Coronary artery (tissue), 2 donors: Measurements from ENCODE around the gene CLGN.

Source experiments
- DNase-seq: peaks from one replicate; pipeline ENCODE4 v3.0.0-alpha.2; 2017; ENCODE audit warnings: low spot score
- H3K27ac ChIP-seq, 2 donors: fragments of 200-600 bp; sonication (generic); one replicate each; pipeline ENCODE4 v1.5.1; 2016 to 2019
- H3K4me3 ChIP-seq: fragments of 200-600 bp; sonication (generic); 2 replicates; pipeline ENCODE4 v1.5.1; 2016; ENCODE audit warnings: mild to moderate bottlenecking, moderate library complexity
- TF ChIP-seq, protein P1 (sequence below): fragments of 200-600 bp; sonication (generic); IDR thresholded peaks from one replicate; pipeline ENCODE4 v1.5.1; 2019; ENCODE audit warnings: antibody characterized with exemption

The CLGN gene

DNA sequence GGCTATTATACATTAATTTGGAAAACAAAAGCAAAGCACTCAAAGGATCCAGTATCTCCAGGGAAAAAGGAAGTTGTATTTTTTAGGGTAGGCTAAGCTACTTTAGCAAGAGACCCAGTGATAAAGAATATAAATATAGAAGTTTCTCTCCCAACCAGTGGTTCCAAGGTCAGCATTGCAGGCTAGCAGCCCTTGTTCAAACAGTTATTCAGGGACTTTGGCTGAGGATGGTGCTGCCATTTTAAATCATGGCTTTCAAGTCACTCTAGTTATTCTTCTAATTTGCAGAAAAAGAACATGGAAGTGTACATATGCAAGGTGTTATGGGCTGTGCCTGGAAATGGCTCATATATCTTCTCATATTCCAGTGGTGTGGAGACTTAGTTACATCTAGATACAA is 44.7 kb downstream of the CLGN start:
- TF ChIP-seq, protein P1, sequence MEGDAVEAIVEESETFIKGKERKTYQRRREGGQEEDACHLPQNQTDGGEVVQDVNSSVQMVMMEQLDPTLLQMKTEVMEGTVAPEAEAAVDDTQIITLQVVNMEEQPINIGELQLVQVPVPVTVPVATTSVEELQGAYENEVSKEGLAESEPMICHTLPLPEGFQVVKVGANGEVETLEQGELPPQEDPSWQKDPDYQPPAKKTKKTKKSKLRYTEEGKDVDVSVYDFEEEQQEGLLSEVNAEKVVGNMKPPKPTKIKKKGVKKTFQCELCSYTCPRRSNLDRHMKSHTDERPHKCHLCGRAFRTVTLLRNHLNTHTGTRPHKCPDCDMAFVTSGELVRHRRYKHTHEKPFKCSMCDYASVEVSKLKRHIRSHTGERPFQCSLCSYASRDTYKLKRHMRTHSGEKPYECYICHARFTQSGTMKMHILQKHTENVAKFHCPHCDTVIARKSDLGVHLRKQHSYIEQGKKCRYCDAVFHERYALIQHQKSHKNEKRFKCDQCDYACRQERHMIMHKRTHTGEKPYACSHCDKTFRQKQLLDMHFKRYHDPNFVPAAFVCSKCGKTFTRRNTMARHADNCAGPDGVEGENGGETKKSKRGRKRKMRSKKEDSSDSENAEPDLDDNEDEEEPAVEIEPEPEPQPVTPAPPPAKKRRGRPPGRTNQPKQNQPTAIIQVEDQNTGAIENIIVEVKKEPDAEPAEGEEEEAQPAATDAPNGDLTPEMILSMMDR, result no peak
- no peak for DNase-seq
- Histone ChIP-seq H3K27ac (no peak overlapping the region), H3K4me3 (no peak overlapping the region)

DNA sequence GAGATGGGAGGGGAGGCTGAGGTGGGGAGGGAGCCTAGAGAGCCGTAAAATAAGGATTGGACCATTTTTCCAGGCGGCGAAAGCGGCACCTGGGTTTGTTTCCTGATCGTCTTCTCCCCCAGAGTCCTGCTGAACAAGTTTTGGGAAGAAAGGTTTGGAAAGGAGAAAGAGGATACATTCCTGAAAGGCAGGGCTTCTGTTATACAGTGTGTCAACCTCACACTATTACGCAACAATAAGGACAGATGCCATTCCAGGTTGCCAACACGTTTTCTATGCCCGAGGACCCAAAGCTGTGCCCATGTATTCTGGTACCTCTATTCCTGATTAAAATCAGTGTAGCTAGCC is 53.3 kb downstream of the CLGN start:
- peak overlapping the region; percentile 78 for H3K4me3 ChIP-seq
- no peak for DNase-seq
- peak overlapping the region; percentile 91 to 96 for H3K27ac ChIP-seq
- TF ChIP-seq, protein P1, result no peak

DNA sequence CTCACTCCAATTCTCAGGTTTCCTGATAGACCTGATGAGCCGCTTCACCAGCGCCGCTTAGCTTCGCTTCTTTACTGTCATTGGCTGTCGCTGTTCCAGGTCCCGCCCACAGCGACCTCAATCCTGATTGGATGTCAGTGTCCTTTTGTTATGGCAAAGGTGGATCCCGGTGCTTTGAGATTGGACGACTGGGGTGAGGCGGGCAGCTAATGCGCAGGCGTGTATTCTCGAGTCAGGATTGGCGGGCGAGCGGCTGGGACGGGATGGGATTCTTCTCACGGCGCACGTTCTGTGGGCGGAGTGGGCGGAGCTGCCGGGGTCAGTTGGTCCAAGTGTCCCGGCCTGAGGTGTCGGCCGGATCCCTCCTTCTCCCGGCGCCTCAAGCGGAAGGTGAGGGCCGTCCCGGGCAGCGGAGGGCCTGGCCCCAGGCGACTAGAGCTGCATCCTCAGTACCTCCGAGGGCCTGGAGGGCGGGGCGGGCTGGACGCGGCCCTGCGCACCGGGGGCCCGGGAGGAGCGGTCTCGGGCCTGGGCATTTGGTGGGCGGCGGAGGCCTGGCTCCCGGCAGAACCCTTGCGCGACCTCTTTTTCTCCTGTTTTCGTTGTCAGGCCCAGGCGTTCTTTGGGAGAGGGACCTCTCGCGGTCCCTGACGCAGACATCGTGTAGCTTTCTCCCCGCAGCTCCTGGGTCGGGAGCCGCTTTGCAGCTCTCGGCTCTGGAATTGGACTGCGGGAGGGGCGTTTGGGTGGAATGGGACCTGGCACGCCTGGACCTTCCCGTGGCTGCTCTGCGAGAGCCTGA is 53.9 kb downstream of the CLGN start, which contains the start of gene SCOC:
SCOC (plus strand) TSS at position 319 of the 802 bp plus-strand sequence. CDS start 5,525 bp downstream, outside the sequence.
- peak; percentile 100 for DNase-seq
- TF ChIP-seq, protein P1, result no peak
- peak within 1 kb of the TSS; percentile 91 to 96 for H3K27ac ChIP-seq
- H3K4me3 ChIP-seq, result peak within 1 kb of the TSS; percentile 78

DNA sequence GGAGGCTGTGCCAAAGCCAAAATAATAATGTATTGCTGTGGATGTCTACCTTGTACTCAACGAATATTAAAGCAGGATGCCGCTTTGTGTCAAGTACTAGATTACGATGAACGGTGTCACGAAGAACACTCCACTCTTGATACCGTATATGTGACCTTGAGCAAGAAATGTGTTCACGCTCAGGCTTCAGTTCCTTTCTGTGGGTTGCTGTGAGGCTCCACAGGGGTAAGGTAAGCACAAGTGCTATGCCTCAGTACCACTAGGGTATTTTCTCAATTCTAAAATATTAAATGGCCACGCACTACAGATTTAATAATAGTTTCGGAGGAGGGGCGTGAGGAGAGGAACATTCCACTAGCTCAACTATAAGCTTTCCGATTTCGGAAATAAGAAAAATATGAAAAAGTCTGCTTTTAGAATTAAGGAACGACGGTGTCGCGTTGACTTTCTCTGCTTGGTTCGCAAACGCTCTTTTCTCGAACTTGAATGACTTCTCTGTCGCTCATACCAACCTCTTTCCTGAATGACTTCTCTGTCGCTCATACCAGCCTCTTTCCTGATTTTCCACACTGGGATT is 54.6 kb downstream of the CLGN start:
- DNase-seq, result no peak
- TF ChIP-seq, protein P1, result no peak
- Histone ChIP-seq H3K27ac (peak overlapping the region; percentile 68 to 72), H3K4me3 (peak overlapping the region; percentile 78)

DNA sequence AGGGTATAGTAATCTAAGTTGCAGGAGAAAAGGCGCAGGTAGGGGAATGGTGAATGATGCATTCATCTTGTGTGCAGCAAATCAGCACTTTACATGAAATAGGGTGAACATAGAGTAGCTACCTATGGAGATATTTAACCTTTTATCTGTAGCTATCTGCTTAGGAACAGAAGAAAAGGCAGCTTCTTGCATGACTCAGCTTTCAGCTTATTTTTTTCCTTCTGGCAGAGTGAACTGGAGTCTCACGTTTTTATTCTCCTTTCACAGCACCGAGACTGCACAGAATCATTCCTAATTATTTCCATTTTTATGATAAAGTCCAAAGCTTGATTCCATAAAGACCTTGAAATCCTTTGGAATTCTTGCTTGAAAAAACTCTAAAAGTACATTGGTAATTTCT is 58.8 kb downstream of the CLGN start:
- TF ChIP-seq, protein P1, result no peak
- Histone ChIP-seq H3K27ac (no peak overlapping the region), H3K4me3 (no peak overlapping the region)
- no peak for DNase-seq

DNA sequence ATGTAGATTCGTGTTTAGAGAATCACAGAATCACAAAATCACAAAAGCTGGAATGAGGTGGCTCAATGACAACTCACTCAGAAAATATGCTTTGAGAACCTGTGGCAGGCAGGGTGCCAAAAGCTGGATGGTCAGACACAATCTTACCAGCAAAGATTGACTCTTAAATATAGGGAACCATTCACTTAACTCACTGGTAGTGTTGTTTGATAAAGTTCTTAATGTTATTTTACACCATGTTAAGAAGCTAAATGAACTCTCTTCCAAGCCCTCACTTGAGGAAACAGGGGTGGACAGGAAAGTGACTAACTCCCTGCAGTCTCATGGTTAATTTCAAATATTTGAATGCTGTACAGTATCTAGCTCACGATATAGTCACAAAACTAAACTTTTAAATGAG is 59.7 kb downstream of the CLGN start:
- Histone ChIP-seq H3K4me3 (no peak overlapping the region), H3K27ac (no peak overlapping the region)
- DNase-seq, result no peak
- TF ChIP-seq, protein P1, result no peak

DNA sequence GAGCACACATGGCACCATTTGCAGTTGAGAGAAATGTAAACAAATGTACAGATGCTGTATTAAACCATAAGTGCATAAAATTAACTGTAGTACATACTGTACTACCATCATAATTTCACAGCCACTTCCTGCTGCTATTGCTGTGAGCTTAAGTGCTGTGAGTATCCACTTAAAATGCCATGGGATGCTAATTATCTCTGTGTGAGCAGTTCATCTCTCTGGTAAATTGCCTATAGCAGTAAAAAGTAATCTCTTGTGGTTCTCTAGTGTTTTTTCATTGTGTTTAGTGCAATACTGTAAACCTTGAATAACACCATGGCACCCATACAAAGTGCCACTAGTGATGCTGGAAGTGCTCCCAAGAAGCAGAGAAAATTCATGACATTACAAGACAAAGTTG is 63.9 kb downstream of the CLGN start:
- no peak overlapping the region for H3K4me3 ChIP-seq
- TF ChIP-seq, protein P1, result no peak
- DNase-seq, result no peak
- no peak overlapping the region for H3K27ac ChIP-seq
